ENCODE data around the gene PDCD7.
"Not testable (repeated sequence)": the region's sequence is repeated elsewhere in the genome, so short reads cannot be mapped to it uniquely, and the experiment has no call there.

Gene PDCD7

GRCh38 chr15:65115086-65115485, 18.5 kb downstream of the PDCD7 start, which contains the start of gene UBAP1L:
TSS of gene UBAP1L (minus strand) at chr15:65115200. CDS start at chr15:65106215, 8,985 bp downstream.
- DNase-seq = no peak

- DNase-seq = no peak
Measured at GRCh38 chr15:65110676-65111292, 22.8 kb downstream of the PDCD7 start.

GRCh38 chr15:65106011-65106590, 27.5 kb downstream of the PDCD7 start:
- DNase-seq = no peak

GRCh38 chr15:65105038-65105437, 28.6 kb downstream of the PDCD7 start:
- DNase-seq = no peak

- no peak for DNase-seq
Measured at GRCh38 chr15:65102912-65103311, 30.7 kb downstream of the PDCD7 start.

- no peak for DNase-seq
Measured at GRCh38 chr15:65101891-65102708, 31.5 kb downstream of the PDCD7 start.

GRCh38 chr15:65101411-65101890, 32.2 kb downstream of the PDCD7 start:
- DNase-seq = no peak

- DNase-seq = no peak
Measured at GRCh38 chr15:65100442-65100841, 33.2 kb downstream of the PDCD7 start.

GRCh38 chr15:65099801-65100200, 33.8 kb downstream of the PDCD7 start:
- not testable (repeated sequence) for DNase-seq

GRCh38 chr15:65099336-65099735, 34.3 kb downstream of the PDCD7 start:
- DNase-seq = no peak

- DNase-seq = no peak
Measured at GRCh38 chr15:65097651-65098263, 35.9 kb downstream of the PDCD7 start.

- no peak for DNase-seq
Measured at GRCh38 chr15:65096481-65097385, 36.9 kb downstream of the PDCD7 start.

- DNase-seq = no peak
Measured at GRCh38 chr15:65095747-65096104, 37.9 kb downstream of the PDCD7 start.

GRCh38 chr15:65095011-65095746, 38.4 kb downstream of the PDCD7 start:
- no peak for DNase-seq

GRCh38 chr15:65094294-65094995, 39.2 kb downstream of the PDCD7 start:
- no peak for DNase-seq

GRCh38 chr15:65093793-65094170, 39.8 kb downstream of the PDCD7 start:
- DNase-seq = not testable (repeated sequence)

- DNase-seq = no peak
Measured at GRCh38 chr15:65092911-65093792, 40.5 kb downstream of the PDCD7 start.

GRCh38 chr15:65091946-65092770, 41.5 kb downstream of the PDCD7 start:
- DNase-seq = no peak

Measured in SW 1271 (cell line).